Inflammatory macrophage treated with lipopolysaccharide for 1 hour (primary cell): Measurements from ENCODE around the gene FANCM.

Source experiments
- DNase-seq, 2 donors: peaks; one replicate each; pipeline ENCODE4 v3.0.0-alpha.2; 2020 to 2022

FANCM gene

DNA sequence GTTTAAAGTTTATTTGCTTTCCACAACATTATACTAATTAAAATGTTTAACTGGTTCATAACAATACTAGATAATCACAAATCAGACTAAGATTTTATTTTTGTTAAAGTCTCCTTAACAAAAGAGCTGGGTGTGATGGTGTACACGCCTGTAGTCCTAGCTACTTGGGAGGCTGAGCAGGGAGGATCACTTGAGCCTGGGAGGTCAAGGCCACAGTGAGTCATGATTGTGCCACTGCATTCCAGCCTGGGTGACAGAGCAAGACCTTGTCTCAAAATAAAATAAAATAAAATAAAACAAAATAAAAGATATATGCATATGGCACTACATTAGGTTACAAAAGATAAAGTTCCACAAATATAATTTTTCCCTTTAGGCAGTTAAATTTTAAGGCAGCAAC is 111.7 kb downstream of the FANCM start:
- no peak for DNase-seq

GRCh38 chr14:45249856-45250575 is 114.3 kb downstream of the FANCM start:
- peak; percentile 60 to 68 for DNase-seq
